ENCODE data around the gene PKD2.
"Not testable (repeated sequence)": the region's sequence is repeated elsewhere in the genome, so short reads cannot be mapped to it uniquely, and the experiment has no call there.

The PKD2 gene

DNA sequence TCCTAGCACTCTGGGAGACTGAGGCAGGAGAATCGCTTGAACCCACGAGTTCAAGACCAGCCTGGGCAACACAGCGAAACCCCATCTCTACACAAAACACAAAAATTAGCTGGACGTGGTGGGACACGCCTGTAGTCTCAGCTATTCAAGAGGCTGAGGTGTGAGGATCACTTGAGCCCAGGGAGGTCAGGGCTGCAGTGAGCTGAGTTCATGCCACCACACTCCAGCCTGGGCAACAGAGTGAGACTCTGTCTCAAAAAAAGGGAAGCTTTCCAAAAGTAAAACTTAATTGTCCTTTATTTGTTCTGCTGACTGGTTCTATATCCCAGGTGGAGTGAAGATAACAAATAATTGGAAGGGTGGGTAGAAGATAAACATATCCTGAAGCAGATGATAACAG lies 105.4 kb downstream of the PKD2 start:
- no peak for DNase-seq (ENCODE audit: low read depth, low spot score)

DNA sequence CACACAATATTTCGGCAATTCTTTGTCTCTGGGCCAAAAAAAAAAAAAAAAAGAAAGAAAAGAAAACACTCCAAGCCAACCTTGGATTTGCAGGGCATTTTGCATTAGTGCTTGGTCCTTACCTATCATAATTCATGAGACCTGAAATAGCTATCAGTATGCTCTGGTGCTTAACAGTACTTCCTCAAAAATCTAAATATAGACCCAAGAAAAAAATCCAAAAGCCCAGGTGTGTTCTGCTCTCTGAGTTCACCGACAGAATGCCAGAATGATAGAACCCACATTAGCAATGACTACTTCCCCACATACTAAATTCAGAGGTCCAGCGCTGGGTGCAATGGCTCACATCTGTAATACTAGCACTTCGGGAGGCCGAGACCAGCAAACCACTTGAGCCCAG lies 108.2 kb downstream of the PKD2 start:
- DNase-seq (ENCODE audit: low read depth, low spot score), result no peak

DNA sequence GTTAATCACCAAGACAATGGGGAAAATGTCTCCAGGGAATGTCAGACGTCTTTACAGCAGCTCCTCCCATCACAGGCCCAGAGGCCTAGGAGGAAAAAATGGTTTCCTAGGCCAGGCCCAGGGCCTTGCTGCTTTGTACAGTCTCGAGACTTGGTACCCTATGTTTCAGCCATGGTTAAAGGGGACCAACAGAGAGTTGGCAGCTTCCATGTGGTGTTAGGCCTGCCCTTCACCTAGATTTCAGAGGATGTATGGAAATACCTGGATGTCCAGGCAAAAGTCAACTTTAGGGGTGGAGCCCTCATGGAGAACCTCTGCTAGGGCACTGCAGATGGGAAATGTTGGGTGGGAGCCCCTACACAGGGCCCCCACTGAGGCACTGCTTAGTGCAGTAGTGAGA lies 112.5 kb downstream of the PKD2 start:
- DNase-seq (ENCODE audit: low read depth, low spot score), result no peak

DNA sequence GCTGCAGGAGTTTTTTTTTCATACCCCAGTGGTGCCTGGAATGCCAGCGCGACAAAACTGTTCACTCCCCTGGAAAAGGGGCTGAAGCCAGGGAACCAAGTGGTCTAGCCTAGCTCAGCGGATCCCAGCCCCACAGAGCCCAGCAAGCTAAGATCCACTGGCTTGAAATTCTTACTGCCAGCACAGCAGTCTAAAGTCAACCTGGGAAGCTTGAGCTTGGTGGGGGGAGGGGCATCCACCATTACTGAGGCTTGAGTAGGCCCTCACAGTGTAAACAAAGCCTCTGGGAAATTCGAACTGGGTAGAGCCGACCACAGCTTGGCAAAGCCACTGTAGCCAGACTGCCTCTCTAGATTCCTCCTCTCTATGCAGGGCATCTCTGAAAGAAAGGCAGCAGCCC lies 114.8 kb downstream of the PKD2 start:
- not testable (repeated sequence) for DNase-seq (ENCODE audit: low read depth, low spot score)
